CMK (cell line): Measurements from ENCODE around the gene CDKAL1.
"Not testable (repeated sequence)": the region's sequence is repeated elsewhere in the genome, so short reads cannot be mapped to it uniquely, and the experiment has no call there.

Experiments used
- DNase-seq: peaks from one replicate; pipeline ENCODE4 v3.0.0-alpha.2; 2010; ENCODE audit warnings: low read depth

CDKAL1 gene

GRCh38 chr6:21219241-21219640 is 685.0 kb downstream of the CDKAL1 start:
- no peak for DNase-seq

- DNase-seq = no peak
These were observed 685.6 kb downstream of the CDKAL1 start for GRCh38 chr6:21219856-21220255.

- no peak for DNase-seq
These were observed 686.2 kb downstream of the CDKAL1 start for GRCh38 chr6:21220271-21220987.

GRCh38 chr6:21222656-21223055 is 688.4 kb downstream of the CDKAL1 start:
- DNase-seq = no peak

- DNase-seq = no peak
These were observed 691.7 kb downstream of the CDKAL1 start for GRCh38 chr6:21225912-21226311.

- DNase-seq = no peak
These were observed 693.2 kb downstream of the CDKAL1 start for GRCh38 chr6:21227486-21227885.

GRCh38 chr6:21228411-21228810 is 694.2 kb downstream of the CDKAL1 start:
- DNase-seq = no peak

- no peak for DNase-seq
These were observed 694.7 kb downstream of the CDKAL1 start for GRCh38 chr6:21228876-21229460.

GRCh38 chr6:21230536-21230935 is 696.3 kb downstream of the CDKAL1 start:
- DNase-seq = no peak

- DNase-seq = no peak
These were observed 700.9 kb downstream of the CDKAL1 start for GRCh38 chr6:21235162-21235561.

- no peak for DNase-seq
These were observed 704.0 kb downstream of the CDKAL1 start for GRCh38 chr6:21238208-21238607.

- no peak for DNase-seq
These were observed 706.5 kb downstream of the CDKAL1 start for GRCh38 chr6:21240709-21241108.

- DNase-seq = no peak
These were observed 707.2 kb downstream of the CDKAL1 start for GRCh38 chr6:21241231-21242130.

GRCh38 chr6:21244897-21245470 is 710.7 kb downstream of the CDKAL1 start:
- no peak for DNase-seq

GRCh38 chr6:21245488-21245887 is 711.2 kb downstream of the CDKAL1 start:
- DNase-seq = no peak

GRCh38 chr6:21246075-21246474 is 711.8 kb downstream of the CDKAL1 start:
- no peak for DNase-seq

- not testable (repeated sequence) for DNase-seq
These were observed 720.2 kb downstream of the CDKAL1 start for GRCh38 chr6:21254460-21254859.

- no peak for DNase-seq
These were observed 721.9 kb downstream of the CDKAL1 start for GRCh38 chr6:21256197-21256596.

- DNase-seq = no peak
These were observed 722.9 kb downstream of the CDKAL1 start for GRCh38 chr6:21257125-21257524.

- DNase-seq = no peak
These were observed 724.4 kb downstream of the CDKAL1 start for GRCh38 chr6:21258665-21259064.

- DNase-seq = no peak
These were observed 725.4 kb downstream of the CDKAL1 start for GRCh38 chr6:21259660-21260059.

- DNase-seq = no peak
These were observed 728.2 kb downstream of the CDKAL1 start for GRCh38 chr6:21262504-21262903.
